Natural killer cell (primary cell): ENCODE measurements around the gene KCNE5. TPM values are rescaled to one million over a fixed set of nuclear protein-coding genes. Genes with fewer than 3 reads are reported as not detected.

Experiments
- ATAC-seq, 3 donors: fragments of 150-1000 bp in 2 of 3; fragments of 200-7000 bp in 1 of 3; cut with Tn5 transposase; 1 replicate in 1 of 3; 2 replicates in 2 of 3; pipeline ENCODE4 v1.10.0; 2021; ENCODE audit warnings: mild to moderate bottlenecking in 2 of 3, moderate library complexity in 2 of 3
- DNase-seq, 2 donors: peaks; one replicate each; pipeline versions ENCODE4 v3.0.0 to v3.0.0-alpha.2; 2013 to 2021; ENCODE audit warnings: mixed read lengths in 1 of 2
- H3K27ac ChIP-seq: one replicate; pipeline ENCODE4 v1.5.1; 2013; ENCODE audit warnings: mild to moderate bottlenecking, low read length
- H3K27me3 ChIP-seq: one replicate; pipeline ENCODE4 v1.6.1; 2013; ENCODE audit warnings: low read length; ENCODE audit not compliant: control insufficient read depth, insufficient read depth
- H3K36me3 ChIP-seq: one replicate; pipeline ENCODE4 v1.6.1; 2013; ENCODE audit warnings: low read length; ENCODE audit not compliant: control insufficient read depth, insufficient read depth
- H3K4me1 ChIP-seq: one replicate; pipeline ENCODE4 v1.6.1; 2013; ENCODE audit warnings: low read length; ENCODE audit not compliant: control insufficient read depth, insufficient read depth
- H3K4me3 ChIP-seq: one replicate; pipeline ENCODE4 v1.5.1; 2013; ENCODE audit warnings: low read length
- H3K9me3 ChIP-seq: one replicate; pipeline ENCODE4 v1.6.1; 2013; ENCODE audit warnings: low read length; ENCODE audit not compliant: control insufficient read depth, insufficient read depth
- H3K27ac Mint-ChIP-seq, 2 donors: one replicate each; pipeline ENCODE4 v1.8.0; 2022; ENCODE audit warnings: mild to moderate bottlenecking in 2 of 2, mixed read lengths in 2 of 2, moderate library complexity in 1 of 2
- H3K27me3 Mint-ChIP-seq, 2 donors: one replicate each; pipeline ENCODE4 v1.8.0; 2022; ENCODE audit warnings: low read depth in 2 of 2, mixed read lengths in 2 of 2
- H3K36me3 Mint-ChIP-seq: one replicate; pipeline ENCODE4 v1.8.0; 2022; ENCODE audit warnings: mixed read lengths
- H3K4me1 Mint-ChIP-seq, 2 donors: one replicate each; pipeline ENCODE4 v1.8.0; 2022; ENCODE audit warnings: mixed read lengths in 2 of 2
- H3K4me3 Mint-ChIP-seq: one replicate; pipeline ENCODE4 v1.8.0; 2022; ENCODE audit warnings: mild to moderate bottlenecking, moderate library complexity, mixed read lengths
- H3K9me3 Mint-ChIP-seq, 2 donors: one replicate each; pipeline ENCODE4 v1.8.0; 2022; ENCODE audit warnings: mixed read lengths in 2 of 2
- WGBS: methylation state at CpG from one replicate; pipeline ENCODE4 v1.1.7; 2013; ENCODE audit warnings: missing lambda C conversion rate; ENCODE audit not compliant: insufficient coverage; 5-methylcytosine and 5-hydroxymethylcytosine counted together
- intact Hi-C: fragments of 100-400 bp; cut with micrococcal nuclease; formaldehyde crosslinking; loops from one replicate; pipeline ENCODE4 v1.14.2; 2022
- total RNA-seq, 4 donors: library from RNA; stranded (reverse); fragments of 120-200 nt in 1 of 4; gene quantifications; one replicate each; pipeline versions ENCODE4 v1.2.3 to v1.2.4, GENCODE V29; 2013 to 2022
- TF ChIP-seq, protein P1 (sequence below): fragments of 200-600 bp; IDR thresholded peaks from one replicate; pipeline ENCODE4 v1.8.0; 2022; ENCODE audit warnings: antibody characterized with exemption

KCNE5 gene
- total RNA-seq, 3 donors from 2014 or later (not counting 1 experiment from before 2014, with no cell fraction given): 0.47 to 1.1 (median 1.1) TPM

DNA sequence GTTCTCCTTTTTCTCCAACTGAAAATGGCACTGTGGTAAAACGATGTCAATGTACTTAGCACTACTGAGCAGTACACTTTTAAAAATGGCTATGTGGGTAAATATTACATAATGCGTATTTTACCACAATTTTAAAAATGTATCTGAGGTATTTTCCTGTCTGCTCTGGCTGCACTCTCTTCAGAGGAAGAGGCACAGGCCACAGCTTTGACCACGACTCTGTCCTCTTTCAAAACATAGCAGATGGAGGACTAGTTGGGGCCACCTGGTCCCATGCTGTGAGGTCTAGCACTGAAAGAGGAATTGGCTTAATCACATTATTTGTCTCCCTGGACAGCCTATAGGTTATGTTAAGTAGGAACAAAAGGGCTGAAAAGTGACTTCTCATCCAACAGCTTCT, 5.2 kb downstream of the KCNE5 start:
- H3K27ac Mint-ChIP-seq: peak overlapping the region; percentile 62 to 67
- Histone ChIP-seq H3K36me3 (no peaks in the 10 kb centered on the region), H3K27ac (peak overlapping the region; percentile 30), H3K27me3 (no peaks in the 10 kb centered on the region), H3K4me1 (peaks cover 7% of the 10 kb centered on the region), H3K4me3 (no peak overlapping the region), H3K9me3 (no peaks in the 10 kb centered on the region)
- DNase-seq (no peak), ATAC-seq (peak; percentile 24 to 68 (median 39))
- no peaks in the 10 kb centered on the region for H3K9me3 Mint-ChIP-seq
- TF ChIP-seq, protein P1, sequence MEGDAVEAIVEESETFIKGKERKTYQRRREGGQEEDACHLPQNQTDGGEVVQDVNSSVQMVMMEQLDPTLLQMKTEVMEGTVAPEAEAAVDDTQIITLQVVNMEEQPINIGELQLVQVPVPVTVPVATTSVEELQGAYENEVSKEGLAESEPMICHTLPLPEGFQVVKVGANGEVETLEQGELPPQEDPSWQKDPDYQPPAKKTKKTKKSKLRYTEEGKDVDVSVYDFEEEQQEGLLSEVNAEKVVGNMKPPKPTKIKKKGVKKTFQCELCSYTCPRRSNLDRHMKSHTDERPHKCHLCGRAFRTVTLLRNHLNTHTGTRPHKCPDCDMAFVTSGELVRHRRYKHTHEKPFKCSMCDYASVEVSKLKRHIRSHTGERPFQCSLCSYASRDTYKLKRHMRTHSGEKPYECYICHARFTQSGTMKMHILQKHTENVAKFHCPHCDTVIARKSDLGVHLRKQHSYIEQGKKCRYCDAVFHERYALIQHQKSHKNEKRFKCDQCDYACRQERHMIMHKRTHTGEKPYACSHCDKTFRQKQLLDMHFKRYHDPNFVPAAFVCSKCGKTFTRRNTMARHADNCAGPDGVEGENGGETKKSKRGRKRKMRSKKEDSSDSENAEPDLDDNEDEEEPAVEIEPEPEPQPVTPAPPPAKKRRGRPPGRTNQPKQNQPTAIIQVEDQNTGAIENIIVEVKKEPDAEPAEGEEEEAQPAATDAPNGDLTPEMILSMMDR: no peak
- H3K4me1 Mint-ChIP-seq: peaks cover 20 to 32% of the 10 kb centered on the region in 2 donors
- H3K36me3 Mint-ChIP-seq: no peaks in the 10 kb centered on the region
- peak overlapping the region; percentile 14 for H3K4me3 Mint-ChIP-seq
- 0% methylated on average over 1 of the region's 3 CpGs for WGBS
- no peaks in the 10 kb centered on the region for H3K27me3 Mint-ChIP-seq
- intact Hi-C loops: no loop called here

DNA sequence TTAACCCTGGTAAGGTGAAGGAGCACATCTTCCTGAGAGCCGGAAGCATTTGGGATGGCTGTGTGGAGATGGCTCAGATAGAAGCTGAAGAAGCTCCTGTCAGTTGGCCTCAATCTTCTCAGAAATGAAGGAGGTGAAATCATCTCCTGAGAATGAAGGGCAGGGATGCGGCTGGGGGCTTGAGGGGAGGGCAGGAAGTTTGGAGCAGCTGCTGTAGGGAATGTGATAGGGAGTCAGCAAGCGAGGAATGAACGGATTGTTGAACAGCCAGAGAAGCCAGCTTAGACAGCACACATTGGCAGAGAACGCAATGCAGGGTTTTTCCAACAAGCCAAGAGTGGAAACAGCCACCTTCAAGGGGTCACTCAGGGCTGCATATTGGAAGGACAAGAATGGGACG, 10.0 kb downstream of the KCNE5 start:
- Mint-ChIP-seq H3K27ac (no peak overlapping the region), H3K36me3 (no peaks in the 10 kb centered on the region), H3K9me3 (no peaks in the 10 kb centered on the region), H3K4me3 (no peak overlapping the region), H3K4me1 (peaks cover 8 to 14% of the 10 kb centered on the region in 2 donors), H3K27me3 (no peaks in the 10 kb centered on the region)
- Histone ChIP-seq H3K4me1 (peaks cover 7% of the 10 kb centered on the region), H3K27me3 (no peaks in the 10 kb centered on the region), H3K4me3 (no peak overlapping the region), H3K27ac (no peak overlapping the region), H3K36me3 (no peaks in the 10 kb centered on the region), H3K9me3 (no peaks in the 10 kb centered on the region)
- ATAC-seq: no peak
- intact Hi-C loops: no loop called here
- no peak for DNase-seq
- TF ChIP-seq, protein P1: no peak
- 99% methylated on average over 5 of the region's 6 CpGs for WGBS

DNA sequence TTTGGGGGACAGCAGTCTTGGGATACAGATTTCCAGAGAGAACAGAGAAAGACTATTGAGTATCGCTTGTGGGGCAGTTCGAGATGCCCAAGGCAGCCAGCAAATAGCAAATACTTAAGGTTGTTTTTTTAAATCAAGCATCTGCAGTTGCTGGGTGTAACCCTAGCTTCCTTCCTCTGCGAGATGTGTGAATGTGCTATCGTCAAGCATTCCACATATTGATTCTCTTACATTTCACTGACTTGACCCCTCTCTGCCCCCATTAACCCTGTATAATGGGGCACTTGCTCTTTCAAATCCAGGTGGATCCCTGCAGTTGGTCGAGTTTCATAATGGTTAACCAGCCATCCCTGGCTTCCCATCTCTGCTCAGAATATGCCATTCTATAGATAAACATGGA, 23.5 kb downstream of the KCNE5 start:
- TF ChIP-seq, protein P1: no peak
- Histone ChIP-seq H3K9me3 (no peaks in the 10 kb centered on the region), H3K36me3 (no peaks in the 10 kb centered on the region), H3K27me3 (no peaks in the 10 kb centered on the region), H3K4me1 (peaks cover 22% of the 10 kb centered on the region), H3K4me3 (peak overlapping the region; percentile 20), H3K27ac (peak overlapping the region; percentile 80)
- H3K4me1 Mint-ChIP-seq: peaks cover 30 to 36% of the 10 kb centered on the region in 2 donors
- intact Hi-C loops: no loop called here
- H3K27me3 Mint-ChIP-seq: peaks cover 0 to 8% of the 10 kb centered on the region in 2 donors
- H3K27ac Mint-ChIP-seq: peak overlapping the region; percentile 79 to 87
- H3K36me3 Mint-ChIP-seq: no peaks in the 10 kb centered on the region
- peak in 1 of 2 donors; percentile 2 for DNase-seq
- WGBS: 26% methylated on average over 5 of the region's 5 CpGs
- peak; percentile 57 to 86 (median 80) for ATAC-seq
- peak overlapping the region; percentile 79 for H3K4me3 Mint-ChIP-seq
- H3K9me3 Mint-ChIP-seq: peaks cover 2 to 3% of the 10 kb centered on the region in 2 donors

DNA sequence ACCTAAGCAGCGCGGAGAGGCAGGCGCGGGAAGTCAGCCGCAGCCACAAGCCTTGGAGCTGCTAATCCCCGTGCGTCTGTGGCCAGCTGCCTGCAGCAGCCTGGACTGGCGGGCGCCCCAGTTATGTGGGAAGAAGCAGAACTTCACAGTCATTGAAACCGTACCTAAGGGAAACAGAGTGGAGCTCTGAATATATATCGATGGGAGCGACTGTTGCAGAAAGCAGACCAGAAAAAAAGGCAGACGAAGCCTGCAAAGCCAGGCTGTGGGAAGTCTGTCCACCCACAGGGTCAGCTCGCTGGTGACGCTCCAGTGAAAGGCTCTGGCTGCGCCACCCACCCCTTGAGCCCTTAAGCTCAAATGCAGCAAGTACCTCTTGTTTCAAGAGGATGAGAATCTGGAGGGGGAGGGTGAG, 24.7 kb downstream of the KCNE5 start:
- ATAC-seq: peak in 2 of 3 donors; percentile 35 to 45
- H3K4me3 Mint-ChIP-seq: peak overlapping the region; percentile 79
- DNase-seq: no peak

More for the DNA sequence above, 24.7 kb downstream of the KCNE5 start:
- intact Hi-C loops: no loop called here
- H3K4me1 ChIP-seq: peaks cover 22% of the 10 kb centered on the region
- Mint-ChIP-seq H3K4me1 (peaks cover 30 to 36% of the 10 kb centered on the region in 2 donors), H3K9me3 (no peaks in the 10 kb centered on the region), H3K27ac (peak overlapping the region; percentile 79 to 87), H3K27me3 (peaks cover 0 to 8% of the 10 kb centered on the region in 2 donors), H3K36me3 (no peaks in the 10 kb centered on the region)
- WGBS: 11% methylated on average over 16 of the region's 16 CpGs
- no peaks in the 10 kb centered on the region for H3K27me3 ChIP-seq
- no peak overlapping the region for H3K4me3 ChIP-seq
- H3K27ac ChIP-seq: peak overlapping the region; percentile 80
- H3K9me3 ChIP-seq: no peaks in the 10 kb centered on the region
- TF ChIP-seq, protein P1: no peak
- no peaks in the 10 kb centered on the region for H3K36me3 ChIP-seq
